Psoas muscle (tissue), 8 donors: ENCODE data around the gene SH3D19. TPM values are rescaled to one million over a fixed set of nuclear protein-coding genes. Genes with fewer than 3 reads are reported as not detected.

Source experiments
- ATAC-seq, 4 donors: fragments of 200-7000 bp; cut with Tn5 transposase; one replicate each; pipeline ENCODE4 v1.9.1; 2020; ENCODE audit warnings: moderate library complexity in 3 of 4, mild to moderate bottlenecking in 2 of 4
- DNase-seq, 2 donors: peaks; one replicate each; pipeline ENCODE4 v3.0.0-alpha.2; 2020
- H3K27ac ChIP-seq: fragments of 200-600 bp; one replicate; pipeline ENCODE4 v1.8.0; 2022
- H3K27me3 ChIP-seq, 3 donors: fragments of 200-600 bp in 1 of 3; one replicate each; pipeline versions ENCODE4 v1.6.1 to v1.8.0; 2013 to 2022; ENCODE audit warnings: low read length in 2 of 3, mild to moderate bottlenecking in 2 of 3, moderate library complexity in 1 of 3; ENCODE audit not compliant: insufficient read depth in 3 of 3
- H3K36me3 ChIP-seq, 2 donors: fragments of 200-600 bp in 1 of 2; one replicate each; pipeline versions ENCODE4 v1.6.1 to v1.8.0; 2013 to 2022; ENCODE audit warnings: low read depth in 1 of 2, mild to moderate bottlenecking in 1 of 2, moderate library complexity in 1 of 2; ENCODE audit not compliant: insufficient read depth in 1 of 2
- H3K4me1 ChIP-seq: fragments of 200-600 bp; one replicate; pipeline ENCODE4 v1.8.0; 2022
- H3K4me3 ChIP-seq: fragments of 200-600 bp; one replicate; pipeline ENCODE4 v1.8.0; 2022; ENCODE audit warnings: mild to moderate bottlenecking
- H3K9me3 ChIP-seq: fragments of 200-600 bp; one replicate; pipeline ENCODE4 v1.8.0; 2022
- WGBS, 3 donors: extraction: QIAGEN DNeasy Blood & Tissue Kit; methylation state at CpG; one replicate each; pipeline versions ENCODE4 v1.1.6 to v1.1.7; 2013; 5-methylcytosine and 5-hydroxymethylcytosine counted together
- intact Hi-C, 2 donors: fragments of 100-400 bp; cut with DNase I; formaldehyde crosslinking; loops; one replicate each; pipeline versions ENCODE4 v1.11.0 to v1.14.2; 2022
- polyA plus RNA-seq, 3 donors: library from polyadenylated mRNA; stranded (reverse); fragments of 200-250 nt; gene quantifications; one replicate each; pipeline ENCODE4 v1.2.3, GENCODE V29; 2013
- total RNA-seq, 4 donors: library from RNA; stranded (reverse); fragmentation: NEBNext Ultra II Directional in 2 of 4; extraction: Animal tissue kit (Norgen Biotek cat#: 25700) in 2 of 4; gene quantifications; one replicate each; pipeline versions ENCODE4 v1.2.1 to v1.2.4, GENCODE V29; 2021 to 2023
- TF ChIP-seq, protein P1 (sequence below): fragments of 200-600 bp; IDR thresholded peaks from one replicate; pipeline ENCODE4 v1.8.0; 2022; ENCODE audit warnings: antibody characterized with exemption
- donor health status: healthy with polysubstance abuse.
- donor health status: DM: no; HTN: no; CAD: no; lungs with moderate emphysema.
- donor health status: Bipolar disorder and iron deficiency.
- donor health status: healthy.
- donor health status: DM: yes; HTN: yes; CAD: no.
- donor health status: DM: no; HTN: no; CAD: no.
- donor health status: DM: no; HTN: no; CAD: no.
- donor health status: DM: yes; HTN: yes; CAD: no.

SH3D19 gene
- total and polyA plus RNA-seq, 7 donors: 7.0 to 59.0 (median 26.9) TPM

DNA sequence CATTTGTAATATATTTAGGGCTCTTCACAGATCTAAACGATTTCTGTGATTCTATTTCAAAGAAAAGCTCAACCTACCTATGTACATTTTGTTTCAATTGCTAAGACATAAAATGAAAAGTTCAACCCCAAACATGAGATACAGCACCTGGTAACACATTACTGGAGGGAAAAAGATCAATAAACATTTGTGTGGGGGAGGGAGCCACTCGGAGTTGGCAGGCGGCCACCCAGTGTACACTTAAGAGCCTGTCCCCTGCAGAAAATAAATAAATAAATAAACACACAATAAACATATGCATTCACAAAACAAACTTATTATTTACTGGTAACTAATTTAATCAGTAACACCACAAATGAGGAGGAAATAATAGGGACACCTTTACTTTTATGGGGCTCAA is 29.2 kb downstream of the SH3D19 start:
- Histone ChIP-seq H3K27me3 (no peaks in the 10 kb centered on the region), H3K36me3 (no peaks in the 10 kb centered on the region), H3K27ac (no peak overlapping the region), H3K4me1 (peaks cover 18% of the 10 kb centered on the region), H3K4me3 (no peak overlapping the region), H3K9me3 (no peaks in the 10 kb centered on the region)
- WGBS, 3 donors: 70 to 82% (median 79%) methylated on average over 3 of the region's 3 CpGs
- TF ChIP-seq, protein P1, sequence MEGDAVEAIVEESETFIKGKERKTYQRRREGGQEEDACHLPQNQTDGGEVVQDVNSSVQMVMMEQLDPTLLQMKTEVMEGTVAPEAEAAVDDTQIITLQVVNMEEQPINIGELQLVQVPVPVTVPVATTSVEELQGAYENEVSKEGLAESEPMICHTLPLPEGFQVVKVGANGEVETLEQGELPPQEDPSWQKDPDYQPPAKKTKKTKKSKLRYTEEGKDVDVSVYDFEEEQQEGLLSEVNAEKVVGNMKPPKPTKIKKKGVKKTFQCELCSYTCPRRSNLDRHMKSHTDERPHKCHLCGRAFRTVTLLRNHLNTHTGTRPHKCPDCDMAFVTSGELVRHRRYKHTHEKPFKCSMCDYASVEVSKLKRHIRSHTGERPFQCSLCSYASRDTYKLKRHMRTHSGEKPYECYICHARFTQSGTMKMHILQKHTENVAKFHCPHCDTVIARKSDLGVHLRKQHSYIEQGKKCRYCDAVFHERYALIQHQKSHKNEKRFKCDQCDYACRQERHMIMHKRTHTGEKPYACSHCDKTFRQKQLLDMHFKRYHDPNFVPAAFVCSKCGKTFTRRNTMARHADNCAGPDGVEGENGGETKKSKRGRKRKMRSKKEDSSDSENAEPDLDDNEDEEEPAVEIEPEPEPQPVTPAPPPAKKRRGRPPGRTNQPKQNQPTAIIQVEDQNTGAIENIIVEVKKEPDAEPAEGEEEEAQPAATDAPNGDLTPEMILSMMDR: no peak
- DNase-seq (no peak), ATAC-seq (no peak)
- intact Hi-C loops: no loop called here

DNA sequence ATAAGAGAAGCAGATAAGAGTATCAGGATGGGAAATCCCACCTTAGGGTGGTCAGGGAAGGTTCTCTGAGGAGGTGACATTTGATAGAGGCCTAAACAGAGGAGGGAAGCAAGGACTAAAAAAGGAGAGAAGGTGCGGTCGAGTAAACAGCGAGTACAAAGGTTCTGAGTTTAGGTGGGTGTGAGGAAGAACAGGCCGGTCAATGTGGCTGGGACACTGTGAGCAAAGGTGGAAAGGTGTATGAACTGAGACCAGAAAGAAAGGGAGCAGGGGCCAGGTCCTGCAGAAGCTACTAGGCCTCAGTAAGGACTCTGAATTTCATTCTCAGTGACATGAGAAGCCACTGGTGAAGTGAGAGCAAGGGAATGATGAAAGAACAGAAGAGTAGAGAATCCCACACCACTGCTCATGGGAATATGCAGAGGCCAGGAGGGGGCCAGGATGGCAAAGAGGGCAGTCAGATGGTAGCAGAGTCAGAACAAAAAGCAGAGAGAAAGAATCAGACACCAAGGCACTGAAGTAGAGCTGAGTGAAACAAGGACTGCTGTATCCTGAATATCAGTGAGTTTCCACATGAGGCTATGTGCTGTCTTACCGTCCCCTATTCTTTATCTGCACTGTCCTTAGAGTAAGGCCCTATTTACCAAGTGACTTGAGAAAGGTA is 30.4 kb downstream of the SH3D19 start:
- DNase-seq (no peak), ATAC-seq (no peak)
- H3K4me3 ChIP-seq: no peak overlapping the region
- 94 to 99% (median 97%) methylated on average over 5 of the region's 5 CpGs for WGBS, 3 donors
- H3K36me3 ChIP-seq: no peaks in the 10 kb centered on the region
- H3K4me1 ChIP-seq: peaks cover 18% of the 10 kb centered on the region
- intact Hi-C loops: no loop called here
- H3K27me3 ChIP-seq: no peaks in the 10 kb centered on the region
- TF ChIP-seq, protein P1: no peak
- H3K9me3 ChIP-seq: no peaks in the 10 kb centered on the region
- H3K27ac ChIP-seq: no peak overlapping the region

DNA sequence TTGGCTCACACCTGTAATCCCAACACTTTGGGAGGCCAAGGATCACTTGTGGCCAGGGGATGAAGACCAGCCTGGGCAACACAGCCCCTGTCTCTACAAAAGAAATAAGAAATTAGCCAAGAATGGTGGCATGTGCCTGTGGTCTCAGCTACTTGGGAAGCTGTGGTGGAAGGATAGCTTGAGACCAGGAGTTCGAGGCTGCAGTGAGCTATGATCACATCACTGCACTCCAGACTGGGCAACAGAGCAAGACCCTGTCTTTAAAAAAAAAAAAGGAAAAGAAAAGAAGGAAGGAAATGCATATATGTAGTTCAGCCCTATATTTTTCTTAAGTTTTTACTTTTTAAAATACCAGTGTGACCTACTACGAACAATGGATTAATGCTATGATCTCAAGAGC is 33.4 kb downstream of the SH3D19 start:
- TF ChIP-seq, protein P1: no peak
- WGBS, 3 donors: 94 to 98% (median 98%) methylated on average over 2 of the region's 2 CpGs
- no peaks in the 10 kb centered on the region for H3K36me3 ChIP-seq
- no peaks in the 10 kb centered on the region for H3K9me3 ChIP-seq
- DNase-seq: no peak
- H3K27me3 ChIP-seq: no peaks in the 10 kb centered on the region
- H3K27ac ChIP-seq: no peak overlapping the region
- intact Hi-C loops: no loop called here
- H3K4me3 ChIP-seq: no peak overlapping the region
- H3K4me1 ChIP-seq: peaks cover 10% of the 10 kb centered on the region
- ATAC-seq: no peak

DNA sequence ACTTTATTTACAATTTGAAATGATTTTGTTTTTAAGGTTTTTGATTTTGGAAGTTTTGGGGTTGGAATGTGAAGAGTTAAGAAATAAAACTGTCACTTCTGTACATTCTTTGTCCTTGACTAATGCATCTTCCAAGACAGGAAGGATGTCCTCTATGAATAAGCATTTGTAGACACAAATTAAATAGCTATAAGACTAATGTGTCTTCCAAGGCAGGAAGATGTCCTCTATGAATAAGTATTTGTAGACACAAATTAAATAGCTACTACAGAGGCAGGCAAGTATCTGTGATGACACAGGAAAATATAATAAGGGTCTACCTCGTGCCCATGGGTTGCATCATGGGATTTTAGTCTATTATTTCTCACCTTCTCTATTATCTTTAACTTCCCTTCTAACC is 33.9 kb downstream of the SH3D19 start:
- no peak for ATAC-seq
- no peak overlapping the region for H3K4me3 ChIP-seq
- no peak overlapping the region for H3K27ac ChIP-seq
- WGBS, 3 donors: 23 to 44% (median 42%) methylated on average over 1 of the region's 1 CpG
- DNase-seq: no peak
- peaks cover 4% of the 10 kb centered on the region for H3K4me1 ChIP-seq
- no peaks in the 10 kb centered on the region for H3K9me3 ChIP-seq
- TF ChIP-seq, protein P1: no peak
- no peaks in the 10 kb centered on the region for H3K27me3 ChIP-seq
- no peaks in the 10 kb centered on the region for H3K36me3 ChIP-seq
- intact Hi-C loops: no loop called here

DNA sequence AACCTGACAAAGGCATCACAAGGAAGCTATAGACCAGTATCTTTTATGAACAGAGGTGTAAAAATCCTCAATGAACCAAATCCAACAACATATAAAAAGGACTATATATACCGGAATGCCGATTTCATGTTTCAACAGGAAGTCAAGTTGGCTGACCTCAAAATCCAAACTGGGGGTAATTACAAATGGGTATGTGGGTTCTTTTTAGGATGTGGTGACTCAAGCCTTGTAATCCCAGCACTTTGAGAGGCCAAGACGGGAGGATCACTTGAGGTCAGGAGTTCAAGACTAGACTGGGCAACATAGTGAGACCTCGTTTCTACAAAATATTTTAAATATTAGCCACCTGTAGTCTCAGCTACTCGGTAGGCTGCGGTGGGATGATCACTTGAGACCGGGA is 38.0 kb downstream of the SH3D19 start:
- Histone ChIP-seq H3K4me1 (peaks cover 10% of the 10 kb centered on the region), H3K27ac (no peak overlapping the region), H3K27me3 (no peaks in the 10 kb centered on the region), H3K36me3 (no peaks in the 10 kb centered on the region), H3K9me3 (peaks cover 4% of the 10 kb centered on the region), H3K4me3 (no peak overlapping the region)
- intact Hi-C loops: no loop called here
- ATAC-seq: no peak
- TF ChIP-seq, protein P1: no peak
- no peak for DNase-seq
- WGBS, 3 donors: 88 to 91% (median 89%) methylated on average over 7 of the region's 7 CpGs
